K562 (cell line): ENCODE measurements around the gene TNN. TPM values are rescaled to one million over a fixed set of nuclear protein-coding genes. Genes with fewer than 3 reads are reported as not detected.

Source experiments
- ATF1 ChIP-seq, 2 experiments: fragments of 450-650 bp in 1 of 2; IDR thresholded peaks; 2 replicates each; pipeline ENCODE4 v1.6.1; 2016; ENCODE audit warnings: missing compliant biosample characterization in 1 of 2, missing genetic modification characterization in 1 of 2
- CEBPB ChIP-seq: fragments of 450-650 bp; IDR thresholded peaks from 2 replicates; pipeline ENCODE4 v1.6.1; 2016; ENCODE audit warnings: missing genetic modification characterization, missing compliant biosample characterization
- CEBPG ChIP-seq, 3 experiments: fragments of 200-800 bp in 1 of 3; sonication (Bioruptor generic) in 1 of 3; sonication (generic) in 1 of 3; formaldehyde crosslinking in 1 of 3; IDR thresholded peaks in 2 of 3; conservative IDR thresholded peaks in 1 of 3; 2 replicates each; pipeline versions ENCODE4 v1.6.1 to v1.8.0; 2016 to 2022; ENCODE audit warnings: missing compliant biosample characterization in 2 of 3, missing genetic modification characterization in 2 of 3, mild to moderate bottlenecking in 1 of 3, missing genetic modification reagents in 1 of 3
- CHCHD3 ChIP-seq: fragments of 250-450 bp; sonication (Bioruptor Pico); IDR thresholded peaks from 2 replicates; pipeline ENCODE4 v2.1.2; 2022; ENCODE audit warnings: mild to moderate bottlenecking
- CTBP1 ChIP-seq: fragments of 450-650 bp; IDR thresholded peaks from 2 replicates; pipeline ENCODE4 v1.6.1; 2016; ENCODE audit warnings: borderline replicate concordance
- CXXC5 ChIP-seq: fragments of 250-450 bp; sonication (Bioruptor Pico); IDR thresholded peaks from 2 replicates; pipeline ENCODE4 v1.8.0; 2022; ENCODE audit warnings: inconsistent platforms, mild to moderate bottlenecking, moderate library complexity
- ESRRA ChIP-seq: fragments of 450-650 bp; IDR thresholded peaks from 2 replicates; pipeline ENCODE4 v1.6.1; 2014; ENCODE audit warnings: low read depth, mild to moderate bottlenecking, moderate library complexity, borderline replicate concordance
- FUS ChIP-seq: fragments of 200-400 bp; formaldehyde crosslinking; optimal IDR thresholded peaks from 2 replicates; pipeline ENCODE3; 2017; ENCODE audit warnings: low read depth, low read length
- GABPB2 ChIP-seq: fragments of 250-450 bp; sonication (Bioruptor Pico); conservative IDR thresholded peaks from 2 replicates; pipeline ENCODE4 v1.5.1; 2021; ENCODE audit warnings: mild to moderate bottlenecking
- GMEB1 ChIP-seq: fragments of 250-450 bp; sonication (Bioruptor Pico); IDR thresholded peaks from 2 replicates; pipeline ENCODE4 v1.4.0; 2020; ENCODE audit warnings: mild to moderate bottlenecking
- MAFF ChIP-seq: IDR thresholded peaks from 2 replicates; pipeline ENCODE4 v1.6.1; 2012; ENCODE audit warnings: low read length, improper control_type of control experiment
- MAX ChIP-seq: sonication (generic); formaldehyde crosslinking; IDR thresholded peaks from 2 replicates; pipeline ENCODE4 v1.9.0; 2022; ENCODE audit warnings: mild to moderate bottlenecking, missing genetic modification reagents
- MTA2 ChIP-seq: fragments of 450-650 bp; IDR thresholded peaks from 2 replicates; pipeline ENCODE4 v1.6.1; 2016; ENCODE audit warnings: low read depth
- PHF8 ChIP-seq: fragments of 200-600 bp; sonication (generic); IDR thresholded peaks from 2 replicates; pipeline ENCODE4 v1.6.1; 2012; ENCODE audit warnings: mixed run types, mild to moderate bottlenecking, inconsistent platforms, low read length, moderate library complexity, borderline replicate concordance
- POLR2AphosphoS5 ChIP-seq: IDR thresholded peaks from 2 replicates; pipeline ENCODE4 v1.6.1; 2011; ENCODE audit warnings: mild to moderate bottlenecking, low read depth, low read length, moderate library complexity; ENCODE audit not compliant: control insufficient read depth, insufficient read depth
- PPARD ChIP-seq: fragments of 250-450 bp; sonication (Bioruptor Pico); IDR thresholded peaks from 2 replicates; pipeline ENCODE4 v1.8.0; 2022; ENCODE audit warnings: inconsistent platforms, mild to moderate bottlenecking, moderate library complexity
- TRIM24 ChIP-seq, 2 experiments: fragments of 450-650 bp; IDR thresholded peaks; 2 replicates each; pipeline ENCODE4 v1.6.1; 2016
- ZBTB26 ChIP-seq: fragments of 450-650 bp; formaldehyde crosslinking; IDR thresholded peaks from 2 replicates; pipeline ENCODE4 v1.4.0; 2022; ENCODE audit warnings: missing genetic modification characterization
- ZBTB33 ChIP-seq: sonication (generic); formaldehyde crosslinking; IDR thresholded peaks from 2 replicates; pipeline ENCODE4 v1.8.1; 2023; ENCODE audit warnings: mild to moderate bottlenecking, missing genetic modification reagents
- ZNF143 ChIP-seq: sonication (generic); formaldehyde crosslinking; IDR thresholded peaks from 2 replicates; pipeline ENCODE4 v1.9.0; 2022; ENCODE audit warnings: mild to moderate bottlenecking, missing genetic modification reagents
- ZNF174 ChIP-seq: fragments of 250-450 bp; sonication (Bioruptor Pico); IDR thresholded peaks from 2 replicates; pipeline ENCODE4 v1.4.0; 2020; ENCODE audit warnings: mild to moderate bottlenecking
- ZNF232 ChIP-seq: sonication (generic); formaldehyde crosslinking; IDR thresholded peaks from 2 replicates; pipeline ENCODE4 v1.8.0; 2022; ENCODE audit warnings: mild to moderate bottlenecking, missing genetic modification reagents
- ZNF764 ChIP-seq: fragments of 250-450 bp; sonication (Bioruptor Pico); IDR thresholded peaks from 2 replicates; pipeline ENCODE4 v1.4.0; 2020; ENCODE audit warnings: low read depth, mild to moderate bottlenecking, moderate library complexity
- polyA plus RNA-seq, 8 experiments: library from polyadenylated mRNA; depleted of rRNA in 4 of 8; stranded (reverse) in 5 of 8; unstranded in 3 of 8; fragments of >200 nt; fragmentation: Nextera tagmentation in 2 of 8; fragmentation: Illumina TruSeq in 1 of 8; extraction: Ambion mirVana in 2 of 8; extraction: Trizol in 1 of 8; gene quantifications; 2 replicates each; pipeline versions ENCODE4 v1.2.1 to v1.2.3, GENCODE V29; 2011 to 2014; ENCODE audit warnings: inconsistent platforms in 1 of 8, missing spikeins in 1 of 8
- total RNA-seq, 7 experiments: library from RNA; depleted of rRNA in 6 of 7; stranded (reverse); fragments of >200 nt in 6 of 7; fragmentation: Illumina TruSeq in 2 of 7; extraction: Trizol in 2 of 7; gene quantifications; 2 replicates each; pipeline versions ENCODE4 v1.2.1 to v1.2.3, GENCODE V29; 2011 to 2021; ENCODE audit warnings: low replicate concordance in 1 of 7

Gene TNN
- total and polyA plus RNA-seq, 9 of the 15 experiments (the other 6 are each of a cell fraction or from before 2014, with no cell fraction given): 0.01 to 0.09 (median 0.07) TPM; not detected in 4

GRCh38 chr1:175154629-175155472 is 87.2 kb downstream of the TNN start (continued):
- TF ChIP-seq TRIM24 (IDR thresholded peaks at IDR 0.05) (no peak), MAFF (peak; percentile 58; the same call in 1 of the 2 replicates), MAX (no peak), ZNF174 (CRISPR knock-in tag) (no peak), GMEB1 (CRISPR knock-in tag) (0 out of 2 replicates have a peak, but pooled peaks have one; percentile 12), MTA2 (no peak), ATF1 (CRISPR knock-in tag; IDR thresholded peaks at IDR 0.05) (no peak), ATF1 (tag; IDR thresholded peaks at IDR 0.05) (0 out of 2 replicates have a peak, but pooled peaks have one; percentile 25), ZBTB33 (CRISPR knock-in tag) (no peak), FUS (no peak), POLR2AphosphoS5 (no peak), ZNF232 (no peak), ZBTB26 (CRISPR knock-in tag) (0 out of 2 replicates have a peak, but pooled peaks have one; percentile 31), ZNF764 (CRISPR knock-in tag) (no peak), CTBP1 (peak; percentile 28; the same call in 1 of the 2 replicates), ZNF143 (no peak), CEBPG (CRISPR knock-in tag; IDR thresholded peaks at IDR 0.05) (no peak), CEBPG (tag; conservative IDR thresholded peaks at IDR 0.05 in 1 of 2, IDR thresholded peaks at IDR 0.05 in 1 of 2) (peak in 1 of 2 experiments; percentile 49; a peak in 2 of 4 replicates), CHCHD3 (CRISPR knock-in tag) (no peak), CEBPB (tag) (peak; percentile 42; the same call in 1 of the 2 replicates), PHF8 (no peak), ESRRA (peak; percentile 24; the same call in 1 of the 2 replicates), CXXC5 (CRISPR knock-in tag) (peak; percentile 9; the same call in 1 of the 2 replicates), GABPB2 (no peak), PPARD (CRISPR knock-in tag) (no peak)
